Mesangial cell (primary cell): ENCODE measurements around the gene ABTB2. TPM values are rescaled to one million over a fixed set of nuclear protein-coding genes. Genes with fewer than 3 reads are reported as not detected.

Experiments used
- total RNA-seq: library from RNA; depleted of rRNA; stranded (reverse); fragments of >200 nt; gene quantifications from 2 replicates; pipeline ENCODE4 v1.2.3, GENCODE V29; 2015

The ABTB2 gene
- total RNA-seq, result 5.1 and 7.3 TPM in 2 replicates

DNA sequence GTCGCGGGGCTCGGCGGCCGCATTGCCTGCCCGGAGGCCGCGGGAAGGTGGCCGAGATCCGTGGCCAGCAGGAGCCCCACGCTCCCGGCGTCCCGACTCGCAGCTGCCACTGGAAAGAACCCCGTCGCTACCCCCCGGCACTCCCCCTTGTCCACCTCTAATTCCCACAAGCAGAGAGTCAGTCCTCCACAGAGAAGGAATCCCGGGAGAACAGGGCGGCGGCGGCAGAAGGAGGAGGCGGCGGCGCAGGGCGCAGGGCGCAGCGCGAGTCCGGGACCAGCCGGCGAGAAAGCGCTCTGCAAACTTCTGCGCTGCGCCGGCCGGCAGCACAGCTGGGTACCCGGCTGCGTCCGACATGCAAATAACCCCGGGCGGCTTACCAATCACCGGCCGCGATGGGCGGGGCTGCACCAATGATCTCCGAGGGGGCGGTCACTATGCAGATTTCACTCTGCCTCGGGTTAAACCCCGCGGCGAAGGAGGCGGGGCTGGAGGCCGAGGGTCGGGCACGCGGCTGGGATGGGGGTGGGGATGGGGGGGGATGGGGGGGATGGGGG is at the start of gene ABTB2:
Gene ABTB2 (minus strand): TSS at position 310 of the 557 bp plus-strand sequence.

DNA sequence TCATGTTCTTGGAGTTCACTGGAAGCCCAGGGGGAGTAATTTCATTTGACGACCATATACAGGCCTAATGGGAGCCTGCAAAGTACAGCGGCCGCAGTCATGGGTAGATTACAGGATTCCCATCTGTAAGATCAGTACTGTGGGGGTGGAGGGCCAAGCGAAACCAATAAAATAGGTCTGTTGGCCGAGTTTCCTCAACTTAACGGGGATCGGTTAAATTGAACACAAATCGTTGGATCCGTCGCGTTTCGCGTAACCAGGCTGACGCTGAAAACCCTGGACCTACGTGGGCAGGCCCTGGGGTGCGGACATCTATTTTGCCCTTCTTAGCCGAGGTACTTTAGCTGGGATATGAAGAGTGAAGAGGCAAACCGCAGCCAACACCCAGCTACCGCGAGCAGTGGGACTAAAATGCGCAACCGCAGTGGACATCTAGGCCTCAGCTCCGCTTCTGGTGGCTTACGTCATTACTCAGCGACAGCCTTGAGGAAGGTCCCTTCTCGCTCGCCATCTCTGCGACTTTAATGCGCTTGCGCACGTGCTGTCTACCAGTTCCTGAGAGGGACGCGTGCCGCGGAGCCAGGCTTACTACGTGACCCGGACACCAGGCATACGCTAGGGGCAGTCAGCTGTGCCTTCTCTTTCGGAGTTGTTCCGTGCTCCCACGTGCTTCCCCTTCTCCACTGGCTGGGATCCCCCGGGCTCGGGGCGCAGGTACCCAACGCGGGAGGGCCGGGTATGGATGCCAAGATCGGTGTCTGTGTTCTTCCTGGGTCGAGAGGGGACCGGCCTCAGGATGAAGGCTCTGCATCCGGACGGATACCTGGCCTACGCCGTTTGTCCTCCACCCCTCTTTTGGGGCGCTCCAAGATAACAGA is 252.5 kb downstream of the ABTB2 start, which contains the start of gene NAT10:
Gene NAT10 (plus strand): TSS at position 551 of the 878 bp plus-strand sequence. CDS start 2,597 bp downstream, outside the sequence.

Other genes starting within 250 kb of the ABTB2 start
- gene CAT, start 80.9 kb upstream of the ABTB2 start, total RNA-seq, result 39.3 and 61.7 TPM in 2 replicates
- gene ELF5, start 155.8 kb upstream of the ABTB2 start, total RNA-seq, result not detected in 2 replicates